Measurements from ENCODE around the gene C11orf86.

- TF ChIP-seq, protein P1, sequence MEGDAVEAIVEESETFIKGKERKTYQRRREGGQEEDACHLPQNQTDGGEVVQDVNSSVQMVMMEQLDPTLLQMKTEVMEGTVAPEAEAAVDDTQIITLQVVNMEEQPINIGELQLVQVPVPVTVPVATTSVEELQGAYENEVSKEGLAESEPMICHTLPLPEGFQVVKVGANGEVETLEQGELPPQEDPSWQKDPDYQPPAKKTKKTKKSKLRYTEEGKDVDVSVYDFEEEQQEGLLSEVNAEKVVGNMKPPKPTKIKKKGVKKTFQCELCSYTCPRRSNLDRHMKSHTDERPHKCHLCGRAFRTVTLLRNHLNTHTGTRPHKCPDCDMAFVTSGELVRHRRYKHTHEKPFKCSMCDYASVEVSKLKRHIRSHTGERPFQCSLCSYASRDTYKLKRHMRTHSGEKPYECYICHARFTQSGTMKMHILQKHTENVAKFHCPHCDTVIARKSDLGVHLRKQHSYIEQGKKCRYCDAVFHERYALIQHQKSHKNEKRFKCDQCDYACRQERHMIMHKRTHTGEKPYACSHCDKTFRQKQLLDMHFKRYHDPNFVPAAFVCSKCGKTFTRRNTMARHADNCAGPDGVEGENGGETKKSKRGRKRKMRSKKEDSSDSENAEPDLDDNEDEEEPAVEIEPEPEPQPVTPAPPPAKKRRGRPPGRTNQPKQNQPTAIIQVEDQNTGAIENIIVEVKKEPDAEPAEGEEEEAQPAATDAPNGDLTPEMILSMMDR (IDR thresholded peaks at IDR 0.05) = no peak
- TF ChIP-seq POLR2A (IDR thresholded peaks at IDR 0.05) (no peak), POLR2AphosphoS5 (IDR thresholded peaks at IDR 0.05) (no peak)
These were observed 39.9 kb upstream of the C11orf86 start for GRCh38 chr11:66934950-66935779.
